Renal cortex interstitium (tissue), 15 donors: ENCODE measurements around the gene PEX11B. TPM values are rescaled to one million over a fixed set of nuclear protein-coding genes. Genes with fewer than 3 reads are reported as not detected.
A peak's percentile ranks its signal among the peaks of the same experiment; 100 is the strongest.

Experiments
- DNase-seq, 11 donors: peaks; one replicate each; pipeline ENCODE4 v3.0.0-alpha.2; 2013; ENCODE audit warnings: low read depth in 9 of 11, low spot score in 4 of 11; ENCODE audit errors: extremely low read depth in 1 of 11
- long read RNA-seq, 16 experiments: transcript quantifications; one replicate each; lab custom pipeline, GENCODE V29; 2026
- polyA plus RNA-seq, 3 donors: library from polyadenylated mRNA; unstranded; fragments of 120-200 nt; gene quantifications; one replicate each; pipeline ENCODE4 v1.2.1, GENCODE V29; 2013; ENCODE audit not compliant: insufficient read length in 3 of 3

The PEX11B gene
- 10 to 100 TPM; 51.9 to 60.9 (median 56.4) TPM for polyA plus RNA-seq
- long read RNA-seq, donor 1, transcript PEX11B-201 (4 exons, 1,740 nt): major isoform, 14 of 25 reads
- long read RNA-seq, donor 1, partial matches to known transcripts: 11 of 25 reads
- long read RNA-seq, donor 1, other reads (novel, unspliced or antisense): 0 of 25 reads
- long read RNA-seq, donor 2, transcript PEX11B-201 (4 exons, 1,740 nt): major isoform, 18 of 18 reads
- long read RNA-seq, donor 2, partial matches to known transcripts: 0 of 18 reads
- long read RNA-seq, donor 2, other reads (novel, unspliced or antisense): 0 of 18 reads
- long read RNA-seq, donor 3, transcript PEX11B-201 (4 exons, 1,740 nt): major isoform, 19 of 44 reads
- long read RNA-seq, donor 3, partial matches to known transcripts: 25 of 44 reads
- long read RNA-seq, donor 3, other reads (novel, unspliced or antisense): 0 of 44 reads
- long read RNA-seq, donor 4, transcript PEX11B-201 (4 exons, 1,740 nt): major isoform, 13 of 13 reads
- long read RNA-seq, donor 4, partial matches to known transcripts: 0 of 13 reads
- long read RNA-seq, donor 4, other reads (novel, unspliced or antisense): 0 of 13 reads
- long read RNA-seq, donor 5: 0 reads
- long read RNA-seq, donor 6, transcript PEX11B-201 (4 exons, 1,740 nt): major isoform, 10 of 28 reads
- long read RNA-seq, donor 6, partial matches to known transcripts: 17 of 28 reads
- long read RNA-seq, donor 6, other reads (novel, unspliced or antisense): 0 of 28 reads
- long read RNA-seq, donor 7, transcript PEX11B-201 (4 exons, 1,740 nt): major isoform, 25 of 25 reads
- long read RNA-seq, donor 7, partial matches to known transcripts: 0 of 25 reads
- long read RNA-seq, donor 7, other reads (novel, unspliced or antisense): 0 of 25 reads
- long read RNA-seq, donor 8, transcript PEX11B-201 (4 exons, 1,740 nt): major isoform, 35 of 64 reads
- long read RNA-seq, donor 8, partial matches to known transcripts: 29 of 64 reads
- long read RNA-seq, donor 8, other reads (novel, unspliced or antisense): 0 of 64 reads
- long read RNA-seq, donor 9, transcript PEX11B-201 (4 exons, 1,740 nt): major isoform, 27 of 27 reads
- long read RNA-seq, donor 9, partial matches to known transcripts: 0 of 27 reads
- long read RNA-seq, donor 9, other reads (novel, unspliced or antisense): 0 of 27 reads
- long read RNA-seq, donor 10, transcript PEX11B-201 (4 exons, 1,740 nt): major isoform, 13 of 14 reads
- long read RNA-seq, donor 10, partial matches to known transcripts: 0 of 14 reads
- long read RNA-seq, donor 10, other reads (novel, unspliced or antisense): 0 of 14 reads
- long read RNA-seq, donor 11, transcript PEX11B-201 (4 exons, 1,740 nt): major isoform, 13 of 22 reads
- long read RNA-seq, donor 11, partial matches to known transcripts: 9 of 22 reads
- long read RNA-seq, donor 11, other reads (novel, unspliced or antisense): 0 of 22 reads
- long read RNA-seq, donor 12, transcript PEX11B-201 (4 exons, 1,740 nt): major isoform, 6 of 17 reads
- long read RNA-seq, donor 12, partial matches to known transcripts: 11 of 17 reads
- long read RNA-seq, donor 12, other reads (novel, unspliced or antisense): 0 of 17 reads
- long read RNA-seq, donor 13, transcript PEX11B-201 (4 exons, 1,740 nt): major isoform, 29 of 59 reads
- long read RNA-seq, donor 13, partial matches to known transcripts: 30 of 59 reads
- long read RNA-seq, donor 13, other reads (novel, unspliced or antisense): 0 of 59 reads
- long read RNA-seq, donor 14, transcript PEX11B-201 (4 exons, 1,740 nt): major isoform, 19 of 31 reads
- long read RNA-seq, donor 14, partial matches to known transcripts: 12 of 31 reads
- long read RNA-seq, donor 14, other reads (novel, unspliced or antisense): 0 of 31 reads
- long read RNA-seq, donor 15, transcript PEX11B-201 (4 exons, 1,740 nt): major isoform, 5 of 10 reads
- long read RNA-seq, donor 15, partial matches to known transcripts: 5 of 10 reads
- long read RNA-seq, donor 15, other reads (novel, unspliced or antisense): 0 of 10 reads
- long read RNA-seq, donor 16, transcript PEX11B-201 (4 exons, 1,740 nt): major isoform, 45 of 80 reads
- long read RNA-seq, donor 16, partial matches to known transcripts: 35 of 80 reads
- long read RNA-seq, donor 16, other reads (novel, unspliced or antisense): 0 of 80 reads

DNA sequence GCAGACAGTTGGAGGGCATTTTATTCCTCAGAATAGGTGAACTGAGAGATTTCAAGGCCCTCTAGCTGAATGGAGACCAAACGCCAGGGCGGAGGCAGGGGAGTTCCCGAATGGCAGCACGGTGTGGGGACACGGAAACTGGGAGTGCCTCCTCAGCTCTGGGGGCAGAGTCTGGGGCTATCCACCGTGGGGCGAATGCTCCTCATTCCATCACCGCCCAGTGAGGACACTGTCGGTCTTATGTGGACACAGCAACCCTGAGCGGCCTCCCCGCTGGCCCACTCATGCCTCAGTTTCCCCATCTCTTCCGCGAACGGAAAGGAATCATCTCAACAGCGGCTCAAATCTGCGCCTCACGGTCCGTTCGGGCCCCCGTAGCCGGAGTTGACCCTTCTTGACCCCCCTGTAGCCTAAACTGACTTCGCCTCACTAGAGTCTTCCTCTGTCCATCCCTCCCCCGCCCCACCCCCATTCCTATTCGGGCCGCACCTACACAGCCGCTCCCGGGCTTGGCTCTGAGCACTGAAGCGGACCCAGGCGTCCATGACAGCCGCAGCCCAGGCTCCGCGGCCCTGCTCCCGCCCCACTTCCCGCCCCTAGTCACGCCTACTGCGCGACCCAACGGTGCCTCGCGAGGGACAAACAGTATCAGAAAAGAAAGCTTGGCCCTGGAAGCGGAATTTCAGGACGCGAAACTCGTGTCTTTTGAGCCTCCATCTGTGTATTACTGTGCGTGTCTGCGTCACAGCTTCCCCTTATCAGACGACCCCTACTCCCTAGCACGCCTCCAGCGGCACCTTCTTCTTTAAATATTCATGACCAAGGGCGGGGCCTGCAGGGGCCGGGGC lies at the start of gene PEX11B:
Gene PEX11B (minus strand): TSS at position 574 of the 848 bp plus-strand sequence. CDS start 29 bp downstream, at position 545.
- peak; percentile 73 to 91 (median 88) for DNase-seq

DNA sequence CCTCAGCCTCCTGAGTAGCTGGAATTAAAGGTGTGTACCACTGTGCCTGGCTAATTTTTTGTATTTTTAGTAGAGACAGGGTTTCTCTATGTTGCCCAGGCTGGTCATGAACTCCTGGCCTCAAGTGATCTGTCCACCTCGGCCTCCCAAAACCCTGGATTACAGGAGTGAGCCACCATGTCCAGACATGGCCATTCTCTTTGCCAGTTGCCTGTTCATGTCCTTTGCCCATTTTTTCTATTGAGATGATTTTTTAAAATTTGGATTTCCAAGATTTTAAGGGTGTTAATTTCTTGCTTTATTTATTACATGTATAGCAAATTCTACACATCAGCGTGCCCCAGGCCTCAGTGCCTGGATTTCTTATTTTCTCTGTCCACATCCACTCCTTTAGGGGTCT lies 48.8 kb upstream of the PEX11B start:
- no peak for DNase-seq

- no peak for DNase-seq
These were observed 46.7 kb upstream of the PEX11B start for GRCh38 chr1:145965119-145965744.

- DNase-seq: peak; percentile 87 to 97 (median 94)
These were observed 46.0 kb upstream of the PEX11B start, which contains the start of the genes ANKRD34A and POLR3GL for GRCh38 chr1:145964328-145965118. Gene ANKRD34A, minus strand, starts transcription at chr1:145964575. Its CDS starts 2,816 bp downstream, at chr1:145961759. Gene POLR3GL, plus strand, starts transcription at chr1:145964690. Its CDS starts 10,176 bp downstream, at chr1:145974866.

GRCh38 chr1:145963265-145964019 lies 44.9 kb upstream of the PEX11B start:
- no peak for DNase-seq

GRCh38 chr1:145962157-145963102 lies 43.9 kb upstream of the PEX11B start:
- no peak for DNase-seq

- no peak for DNase-seq
These were observed 43.1 kb upstream of the PEX11B start for GRCh38 chr1:145961425-145962156.

DNA sequence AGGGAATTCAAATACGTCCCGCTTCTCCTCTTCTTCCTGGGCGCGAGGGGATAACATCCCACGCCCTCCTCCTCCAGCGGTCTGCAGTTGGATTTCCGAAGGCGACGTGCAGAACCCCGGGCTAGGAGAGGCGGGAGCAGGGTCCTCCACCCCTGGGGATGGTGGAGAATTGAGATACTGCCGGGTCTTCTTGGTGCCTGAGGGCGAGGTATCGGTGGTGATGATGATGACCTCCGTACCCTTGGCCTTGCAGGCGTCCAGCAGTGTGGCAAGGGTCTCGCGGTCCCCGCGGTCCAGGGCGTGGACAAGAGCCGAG lies 42.5 kb upstream of the PEX11B start:
- DNase-seq: no peak

- DNase-seq: peak in 8 of 11 donors; percentile 69 to 83 (median 76)
These were observed 42.1 kb upstream of the PEX11B start for GRCh38 chr1:145960468-145961108.

- DNase-seq: no peak
These were observed 41.5 kb upstream of the PEX11B start for GRCh38 chr1:145959957-145960467.

DNA sequence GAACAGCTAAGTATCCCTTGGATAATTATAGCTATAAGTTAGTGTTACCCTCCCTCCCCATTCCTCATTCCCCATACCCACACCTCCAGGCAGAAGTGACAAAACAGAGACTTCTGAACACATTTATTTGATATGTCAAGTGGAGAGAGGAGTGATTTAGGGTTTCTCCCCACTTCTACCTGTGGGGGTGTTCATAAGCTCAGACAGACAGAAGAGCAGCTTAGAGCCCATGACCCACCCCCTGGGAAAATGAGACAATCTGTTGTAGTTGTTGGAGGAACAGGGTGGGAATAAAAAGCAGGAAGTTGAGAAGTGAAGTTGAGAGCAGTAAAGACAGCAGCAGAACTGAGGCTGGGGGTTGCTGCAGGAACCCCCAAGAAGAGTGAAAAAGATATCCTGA lies 40.8 kb upstream of the PEX11B start:
- DNase-seq: no peak

- DNase-seq: no peak
These were observed 40.2 kb upstream of the PEX11B start for GRCh38 chr1:145958734-145959133.
